Fibroblast of lung (primary cell): Measurements from ENCODE around the gene STAT5A. TPM values are rescaled to one million over a fixed set of nuclear protein-coding genes. Genes with fewer than 3 reads are reported as not detected.

Experiments used
- DNase-seq, 2 donors: peaks; one replicate each; pipeline versions ENCODE4 v3.0.0 to v3.0.0-alpha.2; 2010; ENCODE audit warnings: low read depth in 2 of 2
- H2AFZ ChIP-seq: 2 replicates; pipeline ENCODE4 v1.5.1; 2012; ENCODE audit warnings: low read length, control low read depth, inconsistent platforms
- H3K27ac ChIP-seq: 2 replicates; pipeline ENCODE4 v1.5.1; 2011; ENCODE audit warnings: low read length, control low read depth; ENCODE audit not compliant: insufficient read depth
- H3K27me3 ChIP-seq: 2 replicates; pipeline ENCODE4 v1.5.1; 2011; ENCODE audit warnings: mild to moderate bottlenecking, low read length; ENCODE audit not compliant: control insufficient read depth, insufficient read depth
- H3K36me3 ChIP-seq: 2 replicates; pipeline ENCODE4 v1.5.1; 2011; ENCODE audit warnings: low read length; ENCODE audit not compliant: control insufficient read depth, insufficient read depth
- H3K4me1 ChIP-seq: 2 replicates; pipeline ENCODE4 v1.5.1; 2011; ENCODE audit warnings: low read length; ENCODE audit not compliant: control insufficient read depth, insufficient read depth; ENCODE audit errors: extremely low read depth
- H3K4me2 ChIP-seq: 2 replicates; pipeline ENCODE4 v1.5.1; 2011; ENCODE audit warnings: low read length, control low read depth; ENCODE audit not compliant: insufficient read depth; ENCODE audit errors: extremely low read depth
- H3K4me3 ChIP-seq, 4 experiments: fragments of 200-600 bp in 1 of 4; sonication (generic) in 1 of 4; replicated peaks in 1 of 4; 2 replicates each; pipeline ENCODE4 v1.5.1; 2011 to 2016; ENCODE audit warnings: low read length in 4 of 4, low read depth in 3 of 4, mild to moderate bottlenecking in 3 of 4, control low read depth in 2 of 4, inconsistent platforms in 1 of 4, mixed read lengths in 1 of 4; ENCODE audit not compliant: insufficient read depth in 1 of 4; ENCODE audit errors: control extremely low read depth in 1 of 4
- H3K79me2 ChIP-seq: 2 replicates; pipeline ENCODE4 v1.5.1; 2012; ENCODE audit warnings: mild to moderate bottlenecking, low read length, inconsistent platforms; ENCODE audit not compliant: control insufficient read depth, insufficient read depth
- H3K9ac ChIP-seq: 2 replicates; pipeline ENCODE4 v1.5.1; 2011; ENCODE audit warnings: mild to moderate bottlenecking, low read length, control low read depth; ENCODE audit not compliant: insufficient read depth
- H3K9me3 ChIP-seq: 2 replicates; pipeline ENCODE4 v1.5.1; 2012; ENCODE audit warnings: low read depth, low read length; ENCODE audit not compliant: control insufficient read depth, insufficient read depth
- H4K20me1 ChIP-seq: 2 replicates; pipeline ENCODE4 v1.5.1; 2011; ENCODE audit warnings: low read length; ENCODE audit not compliant: control insufficient read depth, insufficient read depth; ENCODE audit errors: extremely low read depth
- EZH2 ChIP-seq: IDR thresholded peaks from 2 replicates; pipeline ENCODE4 v1.5.1; 2012; ENCODE audit warnings: low read length, control low read depth, mild to moderate bottlenecking; ENCODE audit errors: missing control alignments
- polyA plus RNA-seq, 2 donors: library from polyadenylated mRNA; depleted of rRNA in 1 of 2; stranded (reverse) in 1 of 2; unstranded in 1 of 2; fragments of >200 nt; gene quantifications; 2 replicates each; pipeline ENCODE4 v1.2.1, GENCODE V29; 2011 to 2012; ENCODE audit warnings: missing spikeins in 1 of 2
- total RNA-seq: library from RNA; depleted of rRNA; stranded (reverse); fragments of >200 nt; gene quantifications from 2 replicates; pipeline ENCODE4 v1.2.1, GENCODE V29; 2014
- TF ChIP-seq, protein P1 (sequence below), 2 donors: IDR thresholded peaks in 1 of 2; conservative IDR thresholded peaks in 1 of 2; 1 replicate in 1 of 2; 2 replicates in 1 of 2; pipeline ENCODE4 v1.5.1; 2011 to 2012; ENCODE audit warnings: low read length in 2 of 2, control low read depth in 1 of 2, inconsistent platforms in 1 of 2, low read depth in 1 of 2, mild to moderate bottlenecking in 1 of 2

Gene STAT5A
- total and polyA plus RNA-seq, 2 donors (not counting 1 experiment from before 2014, with no cell fraction given) = 6.9 to 28.4 TPM

DNA sequence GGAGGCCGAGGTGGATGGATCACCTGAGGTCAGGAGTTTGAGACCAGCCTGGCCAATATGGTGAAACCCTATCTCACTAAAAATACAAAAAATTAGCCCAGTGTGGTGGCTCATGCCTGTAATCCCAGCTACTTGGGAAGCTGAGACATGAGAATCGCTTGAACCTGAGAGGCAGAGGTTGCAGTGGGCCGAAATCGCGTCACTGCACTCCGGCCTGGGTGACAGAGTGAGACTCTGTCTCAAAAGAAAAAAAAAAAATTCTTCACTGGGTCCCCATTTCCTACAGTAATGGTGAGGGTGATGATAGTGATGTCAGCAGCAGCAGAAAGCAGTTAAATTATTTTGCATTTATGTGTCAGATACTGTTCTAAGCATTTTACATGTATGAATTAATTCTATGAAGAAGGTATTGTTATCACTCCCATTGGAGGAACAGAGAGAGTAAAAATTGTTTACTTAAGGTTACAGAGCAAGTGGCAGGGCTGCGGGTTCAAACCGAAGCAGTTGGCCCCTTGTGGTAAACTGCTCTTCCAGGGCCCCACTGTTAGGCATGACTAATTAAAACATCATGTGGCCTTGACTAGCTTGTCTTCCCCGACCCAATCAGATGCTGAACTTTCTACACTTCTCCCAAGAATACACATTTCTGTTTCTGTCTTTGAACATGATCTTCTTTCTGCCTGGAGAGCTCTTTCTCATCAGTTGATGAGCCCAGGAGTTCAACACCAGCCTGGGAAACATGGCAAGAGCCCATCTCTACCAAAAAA is 54.1 kb downstream of the STAT5A start:
- no peak overlapping the region for H3K9ac ChIP-seq
- H3K79me2 ChIP-seq = peaks cover 8% of the 10 kb centered on the region
- peaks cover 7% of the 10 kb centered on the region for H3K4me1 ChIP-seq
- H3K9me3 ChIP-seq = no peaks in the 10 kb centered on the region
- no peak overlapping the region for H3K4me3 ChIP-seq
- no peak overlapping the region for H2AFZ ChIP-seq
- DNase-seq = peak; percentile 65 to 76
- H4K20me1 ChIP-seq = no peaks in the 10 kb centered on the region
- H3K27me3 ChIP-seq = no peaks in the 10 kb centered on the region
- no peak overlapping the region for H3K27ac ChIP-seq
- TF ChIP-seq, protein P1, sequence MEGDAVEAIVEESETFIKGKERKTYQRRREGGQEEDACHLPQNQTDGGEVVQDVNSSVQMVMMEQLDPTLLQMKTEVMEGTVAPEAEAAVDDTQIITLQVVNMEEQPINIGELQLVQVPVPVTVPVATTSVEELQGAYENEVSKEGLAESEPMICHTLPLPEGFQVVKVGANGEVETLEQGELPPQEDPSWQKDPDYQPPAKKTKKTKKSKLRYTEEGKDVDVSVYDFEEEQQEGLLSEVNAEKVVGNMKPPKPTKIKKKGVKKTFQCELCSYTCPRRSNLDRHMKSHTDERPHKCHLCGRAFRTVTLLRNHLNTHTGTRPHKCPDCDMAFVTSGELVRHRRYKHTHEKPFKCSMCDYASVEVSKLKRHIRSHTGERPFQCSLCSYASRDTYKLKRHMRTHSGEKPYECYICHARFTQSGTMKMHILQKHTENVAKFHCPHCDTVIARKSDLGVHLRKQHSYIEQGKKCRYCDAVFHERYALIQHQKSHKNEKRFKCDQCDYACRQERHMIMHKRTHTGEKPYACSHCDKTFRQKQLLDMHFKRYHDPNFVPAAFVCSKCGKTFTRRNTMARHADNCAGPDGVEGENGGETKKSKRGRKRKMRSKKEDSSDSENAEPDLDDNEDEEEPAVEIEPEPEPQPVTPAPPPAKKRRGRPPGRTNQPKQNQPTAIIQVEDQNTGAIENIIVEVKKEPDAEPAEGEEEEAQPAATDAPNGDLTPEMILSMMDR (conservative IDR thresholded peaks at IDR 0.05 in 1 of 2, IDR thresholded peaks at IDR 0.05 in 1 of 2; ENCODE audit: low read depth in 1 of 2, low read length in 2 of 2) = no peak
- no peak for TF ChIP-seq EZH2
- peaks cover 13% of the 10 kb centered on the region for H3K36me3 ChIP-seq
- no peak overlapping the region for H3K4me2 ChIP-seq

DNA sequence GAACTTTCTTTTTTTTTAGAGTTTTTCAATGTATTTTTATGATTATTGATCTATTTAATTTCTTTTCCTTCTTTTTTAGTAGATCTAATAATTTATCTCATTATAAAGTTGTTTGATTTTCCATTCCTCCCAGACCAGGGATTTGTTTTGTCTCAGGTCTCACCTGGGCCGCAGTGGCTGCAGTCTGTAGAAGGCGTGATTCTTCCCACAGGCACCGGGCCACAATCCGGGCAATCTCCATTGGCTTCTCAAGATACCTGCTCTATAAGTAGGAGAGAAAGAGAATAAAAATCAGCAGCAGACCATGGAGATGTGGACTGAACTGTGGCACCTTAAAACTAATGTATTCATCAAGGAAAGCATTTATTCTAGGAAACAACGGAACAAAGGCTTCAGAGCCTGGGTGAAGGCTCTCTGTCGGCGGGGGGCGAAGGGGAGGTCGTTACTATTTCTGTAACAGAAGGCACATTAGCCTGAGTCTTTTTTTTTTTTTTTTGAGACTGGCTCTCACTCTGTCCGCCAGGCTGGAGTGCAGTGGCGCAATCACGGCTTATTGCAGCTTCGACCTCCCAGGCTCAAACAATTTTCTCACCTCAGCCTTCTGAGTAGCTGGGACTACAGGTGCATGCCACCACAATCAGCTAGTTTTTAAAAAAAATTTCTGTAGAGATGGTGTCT is 57.2 kb downstream of the STAT5A start:
- Histone ChIP-seq H4K20me1 (no peaks in the 10 kb centered on the region), H3K36me3 (peaks cover 7% of the 10 kb centered on the region), H3K27ac (no peak overlapping the region), H3K27me3 (no peaks in the 10 kb centered on the region), H3K4me3 (no peak overlapping the region), H3K4me1 (peaks cover 12% of the 10 kb centered on the region), H3K79me2 (peaks cover 31% of the 10 kb centered on the region), H3K9me3 (no peaks in the 10 kb centered on the region), H3K4me2 (no peak overlapping the region), H2AFZ (no peak overlapping the region), H3K9ac (no peak overlapping the region)
- TF ChIP-seq, protein P1 (conservative IDR thresholded peaks at IDR 0.05 in 1 of 2, IDR thresholded peaks at IDR 0.05 in 1 of 2; ENCODE audit: low read depth in 1 of 2, low read length in 2 of 2) = no peak
- no peak for TF ChIP-seq EZH2
- no peak for DNase-seq

DNA sequence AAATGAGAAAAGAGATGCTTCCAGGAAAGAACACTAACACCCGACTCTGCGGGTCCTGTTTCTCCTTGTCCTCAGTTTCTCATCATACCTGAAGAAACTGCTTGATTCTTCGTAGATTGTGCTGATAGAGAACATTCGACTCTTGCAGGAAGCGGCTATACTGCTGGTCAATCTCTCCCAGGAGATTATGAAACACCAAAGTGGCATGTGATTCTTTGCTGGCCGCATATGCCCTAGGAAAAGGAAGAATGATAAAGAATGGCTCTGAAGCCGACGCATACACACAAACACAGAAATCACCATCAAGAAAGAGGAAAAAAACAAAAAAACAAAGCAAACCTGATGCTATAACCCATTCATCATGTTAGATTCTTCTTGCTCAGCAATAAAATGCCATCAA is 58.2 kb downstream of the STAT5A start:
- Histone ChIP-seq H3K27me3 (no peaks in the 10 kb centered on the region), H3K36me3 (peaks cover 7% of the 10 kb centered on the region), H3K4me2 (no peak overlapping the region), H3K9me3 (no peaks in the 10 kb centered on the region), H4K20me1 (no peaks in the 10 kb centered on the region), H2AFZ (no peak overlapping the region), H3K9ac (no peak overlapping the region), H3K4me1 (peaks cover 12% of the 10 kb centered on the region), H3K79me2 (peaks cover 33% of the 10 kb centered on the region), H3K27ac (no peak overlapping the region), H3K4me3 (no peak overlapping the region)
- no peak for DNase-seq
- TF ChIP-seq EZH2 = no peak
- TF ChIP-seq, protein P1 (conservative IDR thresholded peaks at IDR 0.05 in 1 of 2, IDR thresholded peaks at IDR 0.05 in 1 of 2; ENCODE audit: low read depth in 1 of 2, low read length in 2 of 2) = no peak
